Vagina (tissue), 2 donors: ENCODE results near the gene MAD1L1. TPM values are rescaled to one million over a fixed set of nuclear protein-coding genes. Genes with fewer than 3 reads are reported as not detected.
A peak's percentile ranks its signal among the peaks of the same experiment; 100 is the strongest.

Source experiments
- DNase-seq, 2 donors: peaks; one replicate each; pipeline ENCODE4 v3.0.0-alpha.2; 2017; ENCODE audit errors: extremely low spot score in 2 of 2
- H3K27ac ChIP-seq: fragments of 200-600 bp; sonication (generic); one replicate; pipeline ENCODE4 v1.5.1; 2019
- H3K27me3 ChIP-seq: fragments of 200-600 bp; sonication (generic); one replicate; pipeline ENCODE4 v1.5.1; 2019
- H3K36me3 ChIP-seq, 2 donors: fragments of 200-600 bp; sonication (generic); one replicate each; pipeline ENCODE4 v1.5.1; 2017 to 2019
- H3K4me1 ChIP-seq: fragments of 200-600 bp; sonication (generic); one replicate; pipeline ENCODE4 v1.5.1; 2019
- H3K4me3 ChIP-seq, 2 donors: fragments of 200-600 bp; sonication (generic); 1 replicate in 1 of 2; 2 replicates in 1 of 2; pipeline ENCODE4 v1.5.1; 2016 to 2019
- H3K9me3 ChIP-seq: fragments of 200-600 bp; sonication (generic); one replicate; pipeline ENCODE4 v1.5.1; 2019
- POLR2A ChIP-seq, 2 donors: fragments of 450-650 bp; IDR thresholded peaks; one replicate each; pipeline ENCODE4 v1.6.1; 2017; ENCODE audit warnings: antibody characterized with exemption in 2 of 2, mild to moderate bottlenecking in 2 of 2, moderate library complexity in 2 of 2
- POLR2AphosphoS5 ChIP-seq, 2 donors: sonication (generic); formaldehyde crosslinking; IDR thresholded peaks; one replicate each; pipeline ENCODE4 v1.9.0; 2017; ENCODE audit warnings: antibody characterized with exemption in 2 of 2, mild to moderate bottlenecking in 2 of 2, low read depth in 1 of 2; ENCODE audit not compliant: insufficient read depth in 1 of 2
- intact Hi-C: fragments of 100-400 bp; cut with DNase I; formaldehyde crosslinking; loops from one replicate; pipeline ENCODE4 v1.15.1; 2023
- total RNA-seq: library from RNA; depleted of rRNA; stranded (reverse); fragments of >200 nt; gene quantifications from one replicate; pipeline ENCODE4 v1.2.3, GENCODE V29; 2016
- TF ChIP-seq, protein P1 (sequence below), 3 experiments: fragments of 450-650 bp in 2 of 3; fragments of 200-600 bp in 1 of 3; sonication (generic) in 1 of 3; IDR thresholded peaks; one replicate each; pipeline ENCODE4 v1.5.1; 2017 to 2019; ENCODE audit warnings: antibody characterized with exemption in 3 of 3, mild to moderate bottlenecking in 2 of 3, moderate library complexity in 2 of 3

MAD1L1 gene
- total RNA-seq, 1 donor from 2014 or later: 62.4 TPM

DNA sequence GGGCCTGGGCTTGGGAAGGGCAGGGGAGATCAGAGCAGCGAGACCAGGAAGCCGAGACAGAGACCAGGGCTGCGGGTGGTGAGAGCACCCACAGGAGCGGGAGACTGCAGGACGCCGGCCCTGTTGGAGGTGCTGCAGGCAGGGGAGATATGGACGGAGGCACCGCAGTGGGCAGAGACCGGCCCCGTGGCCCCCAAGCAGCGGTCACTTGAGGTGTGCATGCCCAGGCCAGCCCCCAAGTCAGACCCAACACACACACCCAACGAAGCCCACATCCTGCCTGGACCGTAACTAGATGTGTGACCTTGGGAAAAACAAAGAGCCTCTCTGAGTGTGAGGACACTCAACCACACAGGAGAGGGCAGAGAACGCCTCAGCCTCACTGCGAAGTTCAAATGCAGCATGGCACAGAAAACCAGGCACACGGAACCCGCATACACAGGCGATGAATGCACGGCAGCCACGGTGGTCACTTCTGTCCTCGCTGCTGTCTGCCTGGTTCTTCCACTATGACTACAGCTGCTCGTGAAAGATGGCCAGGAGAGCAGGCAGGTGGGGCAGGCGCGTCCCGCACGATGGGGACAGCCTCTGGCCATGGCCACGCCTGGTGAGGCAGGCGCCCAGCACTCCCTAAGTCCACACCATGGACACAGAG lies 214.7 kb downstream of the MAD1L1 start:
- TF ChIP-seq POLR2A (IDR thresholded peaks at IDR 0.05) (no peak), POLR2AphosphoS5 (IDR thresholded peaks at IDR 0.05; ENCODE audit: insufficient read depth in 1 of 2, low read depth in 1 of 2) (no peak)
- TF ChIP-seq, protein P1, sequence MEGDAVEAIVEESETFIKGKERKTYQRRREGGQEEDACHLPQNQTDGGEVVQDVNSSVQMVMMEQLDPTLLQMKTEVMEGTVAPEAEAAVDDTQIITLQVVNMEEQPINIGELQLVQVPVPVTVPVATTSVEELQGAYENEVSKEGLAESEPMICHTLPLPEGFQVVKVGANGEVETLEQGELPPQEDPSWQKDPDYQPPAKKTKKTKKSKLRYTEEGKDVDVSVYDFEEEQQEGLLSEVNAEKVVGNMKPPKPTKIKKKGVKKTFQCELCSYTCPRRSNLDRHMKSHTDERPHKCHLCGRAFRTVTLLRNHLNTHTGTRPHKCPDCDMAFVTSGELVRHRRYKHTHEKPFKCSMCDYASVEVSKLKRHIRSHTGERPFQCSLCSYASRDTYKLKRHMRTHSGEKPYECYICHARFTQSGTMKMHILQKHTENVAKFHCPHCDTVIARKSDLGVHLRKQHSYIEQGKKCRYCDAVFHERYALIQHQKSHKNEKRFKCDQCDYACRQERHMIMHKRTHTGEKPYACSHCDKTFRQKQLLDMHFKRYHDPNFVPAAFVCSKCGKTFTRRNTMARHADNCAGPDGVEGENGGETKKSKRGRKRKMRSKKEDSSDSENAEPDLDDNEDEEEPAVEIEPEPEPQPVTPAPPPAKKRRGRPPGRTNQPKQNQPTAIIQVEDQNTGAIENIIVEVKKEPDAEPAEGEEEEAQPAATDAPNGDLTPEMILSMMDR (IDR thresholded peaks at IDR 0.05): no peak
- no peaks in the 10 kb centered on the region for H3K36me3 ChIP-seq
- DNase-seq: no peak
- H3K4me1 ChIP-seq: peaks cover 36% of the 10 kb centered on the region
- no peaks in the 10 kb centered on the region for H3K27me3 ChIP-seq
- intact Hi-C loops: no loop called here
- H3K4me3 ChIP-seq: no peak overlapping the region
- peak overlapping the region; percentile 94 for H3K27ac ChIP-seq
- H3K9me3 ChIP-seq: no peaks in the 10 kb centered on the region

DNA sequence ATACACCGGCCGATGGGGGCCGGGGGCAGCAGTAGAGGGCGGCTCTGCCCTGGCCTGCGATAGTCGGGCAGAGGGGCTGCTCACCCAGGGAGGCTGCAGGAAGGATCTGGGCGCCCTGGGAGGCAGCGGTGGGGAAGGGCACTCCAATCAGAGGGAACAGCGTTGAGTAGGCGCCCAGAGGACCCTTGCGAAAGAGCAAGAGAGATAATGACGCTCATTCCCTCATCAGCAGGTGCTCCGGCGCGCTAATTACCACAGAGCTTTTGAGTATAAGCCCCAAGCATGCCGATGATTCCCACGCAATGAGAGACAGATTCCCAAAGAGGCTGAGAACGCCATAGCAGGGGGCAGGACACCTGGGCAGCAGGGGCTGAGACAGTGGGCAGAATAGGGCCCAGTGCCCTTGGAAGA lies 215.3 kb downstream of the MAD1L1 start:
- intact Hi-C loops: no loop called here
- Histone ChIP-seq H3K27me3 (no peaks in the 10 kb centered on the region), H3K4me3 (no peak overlapping the region), H3K9me3 (no peaks in the 10 kb centered on the region), H3K27ac (peak overlapping the region; percentile 94), H3K36me3 (no peaks in the 10 kb centered on the region), H3K4me1 (peaks cover 36% of the 10 kb centered on the region)
- TF ChIP-seq POLR2A (IDR thresholded peaks at IDR 0.05): no peak
- no peak for TF ChIP-seq POLR2AphosphoS5 (IDR thresholded peaks at IDR 0.05; ENCODE audit: insufficient read depth in 1 of 2, low read depth in 1 of 2)
- TF ChIP-seq, protein P1 (IDR thresholded peaks at IDR 0.05): no peak
- no peak for DNase-seq

DNA sequence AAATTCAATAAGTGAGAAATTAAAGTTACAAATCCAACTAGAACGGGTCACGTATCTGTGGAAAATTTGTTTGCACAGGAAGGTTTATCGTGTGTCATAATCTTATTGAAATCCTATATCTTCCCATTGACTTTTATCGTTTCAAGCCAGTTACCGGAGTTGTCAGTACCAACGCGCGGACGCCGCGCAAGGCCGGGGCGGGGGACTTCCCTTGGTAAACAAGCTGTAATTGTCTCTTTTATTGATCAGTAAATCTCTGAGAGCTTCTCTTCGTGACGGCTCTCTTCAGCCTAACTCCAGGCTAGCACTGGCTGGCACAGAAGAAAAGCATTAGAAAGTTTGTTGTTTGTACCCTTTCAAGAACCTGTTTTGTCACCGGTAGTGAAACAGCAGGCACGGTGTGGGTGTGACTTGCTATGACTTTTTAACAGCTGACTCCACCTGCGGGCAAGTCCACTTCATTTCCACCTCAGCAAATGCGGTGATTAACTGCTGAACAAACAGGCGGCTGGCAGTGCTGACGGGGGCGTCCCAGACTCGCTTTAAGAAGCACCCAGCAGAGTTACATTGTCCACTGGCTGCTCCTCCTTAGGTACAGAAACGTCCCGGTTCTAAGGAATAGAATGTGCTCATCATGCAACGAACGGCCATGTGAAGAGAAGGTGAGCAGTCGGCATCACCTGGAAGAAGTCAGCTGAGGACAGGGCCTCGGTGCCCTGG lies 215.8 kb downstream of the MAD1L1 start:
- intact Hi-C loops: no loop called here
- no peak for DNase-seq
- peaks cover 36% of the 10 kb centered on the region for H3K4me1 ChIP-seq
- H3K9me3 ChIP-seq: no peaks in the 10 kb centered on the region
- H3K4me3 ChIP-seq: no peak overlapping the region
- no peaks in the 10 kb centered on the region for H3K36me3 ChIP-seq
- H3K27me3 ChIP-seq: no peaks in the 10 kb centered on the region
- peak overlapping the region; percentile 94 for H3K27ac ChIP-seq
- TF ChIP-seq POLR2AphosphoS5 (IDR thresholded peaks at IDR 0.05; ENCODE audit: insufficient read depth in 1 of 2, low read depth in 1 of 2) (no peak), POLR2A (IDR thresholded peaks at IDR 0.05) (no peak)
- TF ChIP-seq, protein P1 (IDR thresholded peaks at IDR 0.05): no peak

DNA sequence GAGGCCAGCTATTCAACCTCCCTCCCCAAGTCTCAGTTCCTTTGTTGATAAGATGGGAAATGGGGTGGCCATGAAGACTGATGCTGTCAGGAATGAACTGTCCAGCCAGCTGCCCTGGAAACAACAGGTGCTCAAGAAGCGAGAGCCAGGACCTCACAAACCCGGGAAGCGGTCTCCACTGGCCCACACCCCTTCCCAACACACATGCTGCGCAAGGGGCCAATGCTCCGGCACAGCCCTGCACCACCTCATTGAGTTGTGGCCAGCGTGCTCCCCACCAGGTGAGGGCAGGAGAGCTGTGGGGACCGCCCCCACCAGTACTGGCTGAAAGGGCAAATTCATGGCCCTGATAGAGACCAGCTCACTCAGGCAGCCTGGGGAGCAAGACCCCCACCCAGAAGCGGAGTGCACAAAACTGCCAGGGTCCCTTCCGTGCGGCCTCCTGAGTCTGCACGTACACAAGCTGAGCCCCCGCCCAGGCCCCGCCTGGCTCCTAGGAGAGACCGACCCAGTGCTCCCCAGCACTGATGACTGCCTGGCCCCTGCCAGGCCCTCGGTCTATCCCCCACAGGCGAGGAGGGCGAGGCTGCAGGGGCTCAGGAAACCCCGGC lies 216.6 kb downstream of the MAD1L1 start:
- no peaks in the 10 kb centered on the region for H3K9me3 ChIP-seq
- H3K27ac ChIP-seq: no peak overlapping the region
- H3K4me1 ChIP-seq: peaks cover 36% of the 10 kb centered on the region
- TF ChIP-seq, protein P1 (IDR thresholded peaks at IDR 0.05): no peak
- TF ChIP-seq POLR2A (IDR thresholded peaks at IDR 0.05) (no peak), POLR2AphosphoS5 (IDR thresholded peaks at IDR 0.05; ENCODE audit: insufficient read depth in 1 of 2, low read depth in 1 of 2) (no peak)
- intact Hi-C loops: no loop called here
- no peak for DNase-seq
- H3K27me3 ChIP-seq: no peaks in the 10 kb centered on the region
- H3K4me3 ChIP-seq: no peak overlapping the region
- H3K36me3 ChIP-seq: no peaks in the 10 kb centered on the region
